ENCODE data around the gene ANAPC15. TPM values are rescaled to one million over a fixed set of nuclear protein-coding genes. Genes with fewer than 3 reads are reported as not detected.
A peak's percentile ranks its signal among the peaks of the same experiment; 100 is the strongest.

Gene ANAPC15
- total and polyA plus RNA-seq, 2 donors (not counting 1 experiment from before 2014, with no cell fraction given) = 24.8 to 97.2 TPM

- no peaks in the 10 kb centered on the region for H3K36me3 ChIP-seq (ENCODE audit: control insufficient read depth, insufficient read depth, low read length)
- peak in 1 of 2 donors; percentile 42 for DNase-seq (ENCODE audit: low read depth in 2 of 2)
- peaks cover 2% of the 10 kb centered on the region for H3K4me1 ChIP-seq (ENCODE audit: control insufficient read depth, extremely low read depth, insufficient read depth, low read length)
- no peak for TF ChIP-seq EZH2 (IDR thresholded peaks at IDR 0.05; ENCODE audit: low read length, missing control alignments)
- no peak for TF ChIP-seq CTCF (conservative IDR thresholded peaks at IDR 0.05 in 1 of 2, IDR thresholded peaks at IDR 0.05 in 1 of 2; ENCODE audit: low read depth in 1 of 2, low read length in 2 of 2)
- H3K4me2 ChIP-seq (ENCODE audit: extremely low read depth, insufficient read depth, low read length) = peak overlapping the region; percentile 99
- H3K9me3 ChIP-seq (ENCODE audit: control insufficient read depth, insufficient read depth, low read depth, low read length) = no peaks in the 10 kb centered on the region
- peak overlapping the region; percentile 96 for H3K27ac ChIP-seq (ENCODE audit: insufficient read depth, low read length)
- peak overlapping the region; percentile 77 to 92 (median 84) for H3K4me3 ChIP-seq (replicated peaks in 1 of 4; ENCODE audit: control extremely low read depth in 1 of 4, insufficient read depth in 1 of 4, low read depth in 3 of 4, low read length in 4 of 4)
- no peaks in the 10 kb centered on the region for H4K20me1 ChIP-seq (ENCODE audit: control insufficient read depth, extremely low read depth, insufficient read depth, low read length)
- H3K27me3 ChIP-seq (ENCODE audit: control insufficient read depth, insufficient read depth, low read length) = no peaks in the 10 kb centered on the region
- H3K9ac ChIP-seq (ENCODE audit: insufficient read depth, low read length) = peak overlapping the region; percentile 72
- peaks cover 48% of the 10 kb centered on the region for H3K79me2 ChIP-seq (ENCODE audit: control insufficient read depth, insufficient read depth, low read length)
- H2AFZ ChIP-seq (ENCODE audit: low read length) = peak overlapping the region; percentile 29
Measured at GRCh38 chr11:72079819-72080325, 32.6 kb downstream of the ANAPC15 start.

- no peaks in the 10 kb centered on the region for H4K20me1 ChIP-seq (ENCODE audit: control insufficient read depth, extremely low read depth, insufficient read depth, low read length)
- no peaks in the 10 kb centered on the region for H3K27me3 ChIP-seq (ENCODE audit: control insufficient read depth, insufficient read depth, low read length)
- no peak overlapping the region for H3K9ac ChIP-seq (ENCODE audit: insufficient read depth, low read length)
- DNase-seq (ENCODE audit: low read depth in 2 of 2) = peak in 1 of 2 donors; percentile 64
- peak overlapping the region; percentile 99 for H3K4me2 ChIP-seq (ENCODE audit: extremely low read depth, insufficient read depth, low read length)
- H3K36me3 ChIP-seq (ENCODE audit: control insufficient read depth, insufficient read depth, low read length) = no peaks in the 10 kb centered on the region
- H3K4me3 ChIP-seq (replicated peaks in 1 of 4; ENCODE audit: control extremely low read depth in 1 of 4, insufficient read depth in 1 of 4, low read depth in 3 of 4, low read length in 4 of 4) = peak overlapping the region in 2 of 4 experiments; percentile 81 to 92
- H3K4me1 ChIP-seq (ENCODE audit: control insufficient read depth, extremely low read depth, insufficient read depth, low read length) = peaks cover 2% of the 10 kb centered on the region
- no peaks in the 10 kb centered on the region for H3K9me3 ChIP-seq (ENCODE audit: control insufficient read depth, insufficient read depth, low read depth, low read length)
- peak overlapping the region; percentile 28 for H2AFZ ChIP-seq (ENCODE audit: low read length)
- H3K79me2 ChIP-seq (ENCODE audit: control insufficient read depth, insufficient read depth, low read length) = peaks cover 59% of the 10 kb centered on the region
- peak overlapping the region; percentile 96 for H3K27ac ChIP-seq (ENCODE audit: insufficient read depth, low read length)
- TF ChIP-seq CTCF (conservative IDR thresholded peaks at IDR 0.05 in 1 of 2, IDR thresholded peaks at IDR 0.05 in 1 of 2; ENCODE audit: low read depth in 1 of 2, low read length in 2 of 2) = no peak
- no peak for TF ChIP-seq EZH2 (IDR thresholded peaks at IDR 0.05; ENCODE audit: low read length, missing control alignments)
Measured at GRCh38 chr11:72078477-72078876, 34.0 kb downstream of the ANAPC15 start.

GRCh38 chr11:72075756-72076155, 36.7 kb downstream of the ANAPC15 start:
- TF ChIP-seq EZH2 (IDR thresholded peaks at IDR 0.05; ENCODE audit: low read length, missing control alignments) = no peak
- no peak for TF ChIP-seq CTCF (conservative IDR thresholded peaks at IDR 0.05 in 1 of 2, IDR thresholded peaks at IDR 0.05 in 1 of 2; ENCODE audit: low read depth in 1 of 2, low read length in 2 of 2)
- Histone ChIP-seq H3K4me2 (ENCODE audit: extremely low read depth, insufficient read depth, low read length) (no peak overlapping the region), H3K4me3 (replicated peaks in 1 of 4; ENCODE audit: control extremely low read depth in 1 of 4, insufficient read depth in 1 of 4, low read depth in 3 of 4, low read length in 4 of 4) (no peak overlapping the region), H3K36me3 (ENCODE audit: control insufficient read depth, insufficient read depth, low read length) (no peaks in the 10 kb centered on the region), H2AFZ (ENCODE audit: low read length) (no peak overlapping the region), H4K20me1 (ENCODE audit: control insufficient read depth, extremely low read depth, insufficient read depth, low read length) (no peaks in the 10 kb centered on the region), H3K79me2 (ENCODE audit: control insufficient read depth, insufficient read depth, low read length) (peaks cover 79% of the 10 kb centered on the region), H3K27ac (ENCODE audit: insufficient read depth, low read length) (no peak overlapping the region), H3K9me3 (ENCODE audit: control insufficient read depth, insufficient read depth, low read depth, low read length) (no peaks in the 10 kb centered on the region), H3K9ac (ENCODE audit: insufficient read depth, low read length) (no peak overlapping the region), H3K4me1 (ENCODE audit: control insufficient read depth, extremely low read depth, insufficient read depth, low read length) (peaks cover 14% of the 10 kb centered on the region), H3K27me3 (ENCODE audit: control insufficient read depth, insufficient read depth, low read length) (no peaks in the 10 kb centered on the region)
- peak in 1 of 2 donors; percentile 32 for DNase-seq (ENCODE audit: low read depth in 2 of 2)
